HG03460 (cell line): ENCODE measurements around the gene KAZALD1.

Source experiments
- ATAC-seq: cut with Tn5 transposase; IDR thresholded peaks from one replicate; pipeline ENCODE4 v1.9.1; 2021; ENCODE audit not compliant: unreplicated experiment

Gene KAZALD1

GRCh38 chr10:101046332-101047238 is 15.2 kb upstream of the KAZALD1 start:
- ATAC-seq, result no peak

- no peak for ATAC-seq
Measured at GRCh38 chr10:101047268-101047667, 14.5 kb upstream of the KAZALD1 start.

- ATAC-seq, result no peak
Measured at GRCh38 chr10:101047961-101048892, 13.6 kb upstream of the KAZALD1 start.

GRCh38 chr10:101050208-101051069 is 11.3 kb upstream of the KAZALD1 start:
- ATAC-seq, result no peak

GRCh38 chr10:101052285-101052684 is 9.5 kb upstream of the KAZALD1 start:
- ATAC-seq, result no peak

- no peak for ATAC-seq
Measured at GRCh38 chr10:101053516-101053915, 8.3 kb upstream of the KAZALD1 start.

GRCh38 chr10:101054351-101054750 is 7.4 kb upstream of the KAZALD1 start:
- no peak for ATAC-seq

GRCh38 chr10:101054876-101055275 is 6.9 kb upstream of the KAZALD1 start:
- no peak for ATAC-seq

GRCh38 chr10:101055411-101055810 is 6.4 kb upstream of the KAZALD1 start:
- no peak for ATAC-seq

GRCh38 chr10:101056365-101057151 is 5.2 kb upstream of the KAZALD1 start:
- ATAC-seq, result no peak

- peak; percentile 46 for ATAC-seq
Measured at GRCh38 chr10:101060036-101060950, 1.5 kb upstream of the KAZALD1 start.

GRCh38 chr10:101060951-101061623 is 702 bp upstream of the KAZALD1 start:
- ATAC-seq, result peak; percentile 53

- ATAC-seq, result peak; percentile 22
Measured at GRCh38 chr10:101062232-101063049, 652 bp downstream of the KAZALD1 start.

- ATAC-seq, result no peak
Measured at GRCh38 chr10:101063050-101063525, 1.3 kb downstream of the KAZALD1 start.

GRCh38 chr10:101063548-101064414 is 2.0 kb downstream of the KAZALD1 start:
- no peak for ATAC-seq

GRCh38 chr10:101064415-101065030 is 2.7 kb downstream of the KAZALD1 start:
- no peak for ATAC-seq
